ENCODE measurements around the gene LTB4R2. TPM values are rescaled to one million over a fixed set of nuclear protein-coding genes. Genes with fewer than 3 reads are reported as not detected.

The LTB4R2 gene
- total RNA-seq, 1 donor, result 15.1 TPM

Small RNA genes lying within 50 kb of the gene (small RNA-seq; reads per million reads assigned to genes)
- not detected for gene RF00026

Other genes starting within 250 kb of the LTB4R2 start
- not detected for gene CPNE6, start 238.6 kb upstream of the LTB4R2 start, total RNA-seq
- 24.8 TPM for gene PCK2, start 215.8 kb upstream of the LTB4R2 start, total RNA-seq
- gene DCAF11, start 195.4 kb upstream of the LTB4R2 start, total RNA-seq, result 138 TPM
- gene NRL, start 195.2 kb upstream of the LTB4R2 start, total RNA-seq, result 5.7 TPM
- gene FITM1, start 179.5 kb upstream of the LTB4R2 start, total RNA-seq, result 2.7 TPM
- gene PSME1, start 173.9 kb upstream of the LTB4R2 start, total RNA-seq, result 153 TPM
- 14.3 TPM for gene EMC9, start 168.5 kb upstream of the LTB4R2 start, total RNA-seq
- gene PSME2, start 163.5 kb upstream of the LTB4R2 start, total RNA-seq, result 38.0 TPM
- gene RNF31, start 162.6 kb upstream of the LTB4R2 start, total RNA-seq, result 103 TPM
- 112 TPM for gene IRF9, start 148.9 kb upstream of the LTB4R2 start, total RNA-seq
- 47.1 TPM for gene REC8, start 138.1 kb upstream of the LTB4R2 start, total RNA-seq
- 59.8 TPM for gene IPO4, start 121.3 kb upstream of the LTB4R2 start, total RNA-seq
- 64.9 TPM for gene TM9SF1, start 114.7 kb upstream of the LTB4R2 start, total RNA-seq
- under 0.01 TPM for gene TSSK4, start 104.4 kb upstream of the LTB4R2 start, total RNA-seq
- 13.7 TPM for gene CHMP4A, start 96.7 kb upstream of the LTB4R2 start, total RNA-seq
- gene MDP1, start 94.1 kb upstream of the LTB4R2 start, total RNA-seq, result 21.5 TPM
- 55.2 TPM for gene NEDD8, start 77.8 kb upstream of the LTB4R2 start, total RNA-seq
- gene GMPR2, start 77.2 kb upstream of the LTB4R2 start, total RNA-seq, result 78.9 TPM
- 65.4 TPM for gene TINF2, start 67.5 kb upstream of the LTB4R2 start, total RNA-seq
- gene TGM1, start 47.0 kb upstream of the LTB4R2 start, total RNA-seq, result 1.1 TPM
- 36.9 TPM for gene RABGGTA, start 38.5 kb upstream of the LTB4R2 start, total RNA-seq
- 31.0 TPM for gene DHRS1, start 10.4 kb upstream of the LTB4R2 start, total RNA-seq
- 28.8 TPM for gene NOP9, start 10.3 kb upstream of the LTB4R2 start, total RNA-seq
- 20.2 TPM for gene CIDEB, start 2.2 kb upstream of the LTB4R2 start, total RNA-seq
- 13.5 TPM for gene LTB4R, start 1.4 kb downstream of the LTB4R2 start, total RNA-seq
- 3.8 TPM for gene ADCY4, start 24.9 kb downstream of the LTB4R2 start, total RNA-seq
- 20.2 TPM for gene RIPK3, start 29.9 kb downstream of the LTB4R2 start, total RNA-seq
- gene NFATC4, start 58.0 kb downstream of the LTB4R2 start, total RNA-seq, result 0.54 TPM
- gene NYNRIN, start 88.9 kb downstream of the LTB4R2 start, total RNA-seq, result 20.2 TPM
- 0.54 TPM for gene CBLN3, start 119.5 kb downstream of the LTB4R2 start, total RNA-seq
- gene KHNYN, start 119.8 kb downstream of the LTB4R2 start, total RNA-seq, result 74.9 TPM
- gene SDR39U1, start 132.6 kb downstream of the LTB4R2 start, total RNA-seq, result 39.6 TPM
- not detected for gene CMA1, start 198.1 kb downstream of the LTB4R2 start, total RNA-seq